Spinal cord (tissue), 10 donors: ENCODE data around the gene CENPF. TPM values are rescaled to one million over a fixed set of nuclear protein-coding genes. Genes with fewer than 3 reads are reported as not detected.

Source experiments
- DNase-seq, 6 donors: peaks; one replicate each; pipeline versions ENCODE4 v3.0.0 to v3.0.0-alpha.2; 2013 to 2015; ENCODE audit warnings: low spot score in 6 of 6, low read depth in 4 of 6
- H3K27ac ChIP-seq: one replicate; pipeline ENCODE4 v1.5.1; 2013; ENCODE audit warnings: low read depth, low read length, control low read depth
- H3K27me3 ChIP-seq: one replicate; pipeline ENCODE4 v1.6.1; 2013; ENCODE audit warnings: low read length; ENCODE audit not compliant: control insufficient read depth, insufficient read depth
- H3K36me3 ChIP-seq: one replicate; pipeline ENCODE4 v1.6.1; 2013; ENCODE audit warnings: low read length; ENCODE audit not compliant: control insufficient read depth, insufficient read depth
- H3K4me1 ChIP-seq: one replicate; pipeline ENCODE4 v1.6.1; 2013; ENCODE audit warnings: low read length; ENCODE audit not compliant: control insufficient read depth, insufficient read depth
- H3K4me3 ChIP-seq: one replicate; pipeline ENCODE4 v1.5.1; 2013; ENCODE audit warnings: low read depth, low read length, control low read depth
- H3K9me3 ChIP-seq: one replicate; pipeline ENCODE4 v1.6.1; 2013; ENCODE audit warnings: low read length; ENCODE audit not compliant: control insufficient read depth, insufficient read depth
- WGBS: methylation state at CpG from one replicate; pipeline ENCODE4 v1.1.5; 2013; ENCODE audit warnings: missing lambda C conversion rate; ENCODE audit not compliant: insufficient coverage; 5-methylcytosine and 5-hydroxymethylcytosine counted together
- long read RNA-seq, 4 donors: transcript quantifications; one replicate each; lab custom pipeline, GENCODE V29; 2026
- polyA plus RNA-seq, 2 donors: library from polyadenylated mRNA; unstranded; fragments of 120-200 nt; gene quantifications; one replicate each; pipeline ENCODE4 v1.2.1, GENCODE V29; 2013; ENCODE audit not compliant: insufficient read length in 2 of 2
- total RNA-seq, 2 donors: library from RNA; depleted of rRNA in 1 of 2; stranded (reverse); fragments of 120-200 nt in 1 of 2; fragments of >200 nt in 1 of 2; gene quantifications; one replicate each; pipeline versions ENCODE4 v1.2.3 to v1.2.4, GENCODE V29; 2013 to 2014
- donor health status: healthy.

Gene CENPF
- total RNA-seq (10 to 100 TPM; 22.4 to 46.6 TPM), polyA plus RNA-seq (10 to 100 TPM; 42.3 to 45.6 TPM)
- long read RNA-seq, donor 1, partial matches to known transcripts: 0 of 1 reads
- long read RNA-seq, donor 1, other reads (novel, unspliced or antisense): 0 of 1 reads
- long read RNA-seq, donor 2: 0 reads
- long read RNA-seq, donor 3, partial matches to known transcripts: 5 of 6 reads
- long read RNA-seq, donor 3, other reads (novel, unspliced or antisense): 0 of 6 reads
- long read RNA-seq, donor 4: 0 reads

DNA sequence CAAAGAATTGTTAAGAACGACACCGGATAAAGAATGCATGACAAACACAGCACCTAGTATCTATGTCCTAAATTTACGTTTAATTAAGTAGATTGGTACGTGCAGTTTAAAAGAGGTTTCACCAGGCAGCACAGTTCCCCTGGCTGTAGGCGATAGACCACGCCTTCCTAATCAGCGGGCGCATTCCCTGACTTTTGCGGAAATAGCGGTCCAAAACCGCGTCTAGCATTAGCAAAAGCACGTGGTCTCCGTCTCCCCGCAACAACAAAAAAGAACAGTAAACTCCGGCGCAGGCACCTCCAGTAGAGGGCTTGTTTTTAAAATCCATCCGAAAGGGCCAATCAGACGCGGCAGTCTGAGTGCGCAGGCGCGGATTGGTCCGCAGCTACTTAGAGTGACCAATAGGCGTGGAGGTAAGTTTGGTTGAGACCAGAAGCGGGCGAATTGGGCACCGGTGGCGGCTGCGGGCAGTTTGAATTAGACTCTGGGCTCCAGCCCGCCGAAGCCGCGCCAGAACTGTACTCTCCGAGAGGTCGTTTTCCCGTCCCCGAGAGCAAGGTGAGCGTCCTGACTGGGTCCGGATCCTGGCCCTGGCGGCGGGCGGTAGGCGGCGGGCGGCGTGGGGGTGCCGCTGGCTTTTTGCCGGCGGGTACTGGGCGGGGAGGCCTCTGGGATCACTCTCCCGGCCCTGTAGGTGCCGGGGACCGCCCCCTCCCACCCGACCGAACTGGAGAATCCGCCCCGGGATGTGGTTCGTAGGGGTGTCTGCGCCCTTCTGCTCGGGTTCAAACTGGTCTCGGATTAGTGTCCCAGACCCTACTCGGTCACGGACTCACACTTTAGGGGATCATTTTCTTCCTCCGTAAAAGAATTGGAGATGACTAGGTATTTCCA, at the start of gene CENPF:
CENPF (plus strand) TSS at position 432 of the 894 bp plus-strand sequence. CDS start 10,560 bp downstream, outside the sequence.
- Histone ChIP-seq H3K27ac (no peak within 1 kb of the TSS), H3K4me1 (peaks cover 5% of the 10 kb centered on the region), H3K27me3 (no peaks in the 10 kb centered on the region), H3K9me3 (no peaks in the 10 kb centered on the region), H3K4me3 (peak within 1 kb of the TSS; percentile 81), H3K36me3 (peaks cover 17% of the 10 kb centered on the region)
- peak; percentile 93 to 99 (median 94) for DNase-seq
- under 1% methylated on average over 59 of the region's 65 CpGs for WGBS

DNA sequence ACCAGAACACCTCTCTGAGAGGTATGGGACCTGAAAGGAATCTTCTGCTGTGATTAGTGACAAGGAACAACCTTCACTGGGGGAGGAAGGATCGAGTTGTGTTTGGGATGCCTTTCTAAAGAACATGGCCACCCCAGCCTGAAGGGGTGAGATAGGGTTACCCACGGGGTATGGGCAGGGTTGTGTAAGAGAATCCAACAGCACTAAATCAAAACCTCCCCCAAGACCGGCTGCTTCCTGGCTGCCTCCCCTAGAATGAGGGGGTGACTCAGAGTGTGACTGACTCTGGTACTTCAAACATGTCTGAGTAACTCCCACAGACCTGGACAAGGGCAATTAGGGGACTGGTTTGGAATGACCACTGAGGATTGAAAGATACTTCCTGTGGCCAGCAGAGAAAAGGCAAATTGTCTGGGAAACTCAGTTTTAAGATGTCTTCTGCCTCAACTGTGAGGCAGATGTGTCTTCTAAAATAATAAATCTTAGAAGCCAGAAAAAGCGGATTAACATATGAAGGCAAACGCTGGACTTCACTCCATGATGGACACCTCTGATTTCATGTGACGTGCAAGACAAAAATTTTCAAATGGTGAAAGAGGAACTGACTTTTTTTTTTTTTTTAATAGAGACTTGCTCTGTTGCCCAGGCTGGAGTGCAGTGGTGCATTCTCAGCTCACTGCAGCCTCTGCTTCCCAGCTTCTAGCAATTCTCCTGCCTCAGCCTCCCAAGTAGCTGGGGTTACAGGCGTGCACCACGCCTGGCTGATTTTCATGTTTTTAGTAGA, 44.9 kb upstream of the CENPF start:
- H3K36me3 ChIP-seq: no peaks in the 10 kb centered on the region
- DNase-seq: no peak
- H3K4me1 ChIP-seq: no peaks in the 10 kb centered on the region
- H3K4me3 ChIP-seq: no peak overlapping the region
- no peaks in the 10 kb centered on the region for H3K27me3 ChIP-seq
- no peaks in the 10 kb centered on the region for H3K9me3 ChIP-seq
- 76% methylated on average over 4 of the region's 8 CpGs for WGBS
- H3K27ac ChIP-seq: no peak overlapping the region

DNA sequence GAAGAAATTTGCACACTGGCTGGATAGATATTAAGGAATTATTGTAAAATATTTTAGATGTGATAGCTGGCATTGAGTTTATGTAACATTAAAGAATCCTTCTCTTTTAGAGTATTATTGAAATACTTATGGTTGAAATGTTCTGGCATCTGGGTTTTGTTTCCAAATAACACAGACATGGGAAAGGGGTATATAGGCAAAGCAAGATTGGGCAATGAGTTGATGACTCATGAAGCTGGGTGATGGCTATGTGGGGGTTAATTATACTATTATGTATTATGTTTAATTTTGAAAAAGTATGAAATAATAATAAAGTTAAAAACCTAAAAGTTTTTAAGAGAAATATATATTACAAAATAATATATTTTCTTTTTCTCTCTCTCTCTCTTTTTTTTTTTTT, 39.1 kb upstream of the CENPF start:
- no peak for DNase-seq
- Histone ChIP-seq H3K36me3 (no peaks in the 10 kb centered on the region), H3K4me1 (no peaks in the 10 kb centered on the region)

DNA sequence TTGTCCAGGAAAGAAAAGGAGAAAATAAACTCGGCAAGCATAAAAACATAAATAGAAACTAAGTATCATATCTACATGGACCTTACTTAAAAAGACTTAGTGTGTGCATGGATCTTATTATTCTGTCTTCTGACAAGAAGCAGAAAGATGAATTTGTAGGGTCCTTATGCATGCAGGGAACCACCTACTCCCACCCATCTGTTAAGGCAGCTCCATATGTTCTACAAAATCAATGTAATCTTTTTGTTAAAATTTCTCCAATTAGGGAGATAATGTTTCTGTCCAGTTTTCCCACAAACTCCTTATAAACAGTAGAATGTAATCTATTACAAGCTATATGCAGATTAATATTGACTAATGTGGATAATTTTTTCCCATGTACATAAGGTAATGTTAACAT, 37.7 kb upstream of the CENPF start:
- H3K27me3 ChIP-seq: no peaks in the 10 kb centered on the region
- WGBS: no CpG with 5 or more reads among the region's 1 CpG
- peak in 1 of 6 donors; percentile 51 for DNase-seq
- H3K9me3 ChIP-seq: no peaks in the 10 kb centered on the region
- no peaks in the 10 kb centered on the region for H3K4me1 ChIP-seq
- no peak overlapping the region for H3K27ac ChIP-seq
- no peak overlapping the region for H3K4me3 ChIP-seq
- H3K36me3 ChIP-seq: no peaks in the 10 kb centered on the region

More for the DNA sequence above, 39.1 kb upstream of the CENPF start:
- H3K27ac ChIP-seq: no peak overlapping the region
- H3K4me3 ChIP-seq: no peak overlapping the region
- H3K27me3 ChIP-seq: no peaks in the 10 kb centered on the region
- no peaks in the 10 kb centered on the region for H3K9me3 ChIP-seq

DNA sequence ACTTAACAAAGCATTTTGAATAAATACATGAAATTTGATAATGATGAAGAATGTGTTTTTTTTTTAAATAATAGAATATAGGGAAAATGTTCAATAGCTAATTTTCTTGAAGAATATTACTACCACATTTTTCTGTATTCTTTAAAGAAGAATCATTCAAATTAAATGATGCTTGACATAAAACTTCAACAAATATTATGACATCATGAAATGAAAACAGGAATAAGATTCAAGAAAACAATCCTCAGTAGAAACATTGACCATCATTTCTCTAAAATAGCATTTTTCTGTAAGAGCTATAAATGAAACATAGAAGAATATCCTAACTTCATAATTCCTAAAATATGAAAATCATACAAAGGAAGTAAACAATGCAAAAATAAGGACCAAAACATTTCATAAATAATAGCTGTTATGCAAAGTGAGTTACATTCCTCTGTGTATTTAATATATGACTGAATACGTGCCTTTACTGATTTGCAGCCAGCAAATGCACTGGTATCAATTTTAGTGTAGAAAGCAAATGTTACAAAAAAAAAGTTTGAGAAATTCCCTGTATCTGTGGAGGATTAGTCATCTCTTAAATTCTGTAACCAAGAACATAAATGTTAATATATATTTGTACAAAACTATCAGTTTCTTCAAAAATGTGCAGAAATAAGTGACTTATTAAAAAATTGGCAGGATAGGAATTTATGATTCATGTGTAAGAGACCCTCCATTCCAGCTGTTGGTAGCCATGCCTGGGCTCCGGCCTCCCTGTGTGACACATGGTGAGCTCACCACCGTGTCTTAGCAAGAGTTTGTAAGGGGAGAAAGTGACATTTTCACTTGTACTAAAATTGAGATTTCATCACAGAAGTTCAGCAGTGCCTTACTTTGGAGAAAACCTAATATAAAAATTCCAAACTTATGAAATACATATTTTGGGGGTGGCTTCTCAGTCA, 36.6 kb upstream of the CENPF start:
- Histone ChIP-seq H3K4me3 (no peak overlapping the region), H3K27ac (no peak overlapping the region), H3K36me3 (no peaks in the 10 kb centered on the region), H3K9me3 (no peaks in the 10 kb centered on the region), H3K27me3 (no peaks in the 10 kb centered on the region), H3K4me1 (no peaks in the 10 kb centered on the region)
- DNase-seq: no peak
- no CpG with 5 or more reads among the region's 3 CpGs for WGBS

- WGBS: no CpG with 5 or more reads among the region's 2 CpGs
- no peaks in the 10 kb centered on the region for H3K36me3 ChIP-seq
These were observed 35.5 kb upstream of the CENPF start for GRCh38 chr1:214567481-214567980.

GRCh38 chr1:214568328-214568727, 34.7 kb upstream of the CENPF start:
- Histone ChIP-seq H3K36me3 (no peaks in the 10 kb centered on the region), H3K27me3 (no peaks in the 10 kb centered on the region), H3K4me3 (no peak overlapping the region), H3K27ac (no peak overlapping the region), H3K4me1 (no peaks in the 10 kb centered on the region), H3K9me3 (no peaks in the 10 kb centered on the region)
- DNase-seq: no peak
- 78% methylated on average over 3 of the region's 4 CpGs for WGBS

More at GRCh38 chr1:214567481-214567980, 35.5 kb upstream of the CENPF start:
- Histone ChIP-seq H3K9me3 (no peaks in the 10 kb centered on the region), H3K4me3 (no peak overlapping the region), H3K27me3 (no peaks in the 10 kb centered on the region), H3K4me1 (no peaks in the 10 kb centered on the region), H3K27ac (no peak overlapping the region)
- no peak for DNase-seq

GRCh38 chr1:214569357-214570004, 33.5 kb upstream of the CENPF start:
- Histone ChIP-seq H3K4me3 (no peak overlapping the region), H3K9me3 (no peaks in the 10 kb centered on the region), H3K27ac (no peak overlapping the region), H3K27me3 (no peaks in the 10 kb centered on the region), H3K36me3 (no peaks in the 10 kb centered on the region), H3K4me1 (no peaks in the 10 kb centered on the region)
- 90% methylated on average over 1 of the region's 2 CpGs for WGBS
- no peak for DNase-seq
